Endothelial cell (in vitro differentiated cells): ENCODE data around the gene UQCC5. TPM values are rescaled to one million over a fixed set of nuclear protein-coding genes. Genes with fewer than 3 reads are reported as not detected.

ENCODE experiments used
- DNase-seq: peaks from one replicate; pipeline ENCODE4 v3.0.0; 2021; ENCODE audit warnings: low spot score
- H3K27ac Mint-ChIP-seq: one replicate; pipeline ENCODE4 v1.8.0; 2021; ENCODE audit warnings: mixed read lengths, inconsistent platforms; ENCODE audit not compliant: unreplicated experiment
- H3K27me3 Mint-ChIP-seq: one replicate; pipeline ENCODE4 v1.8.0; 2021; ENCODE audit warnings: mild to moderate bottlenecking, moderate library complexity, mixed read lengths, inconsistent platforms; ENCODE audit not compliant: unreplicated experiment
- H3K36me3 Mint-ChIP-seq: one replicate; pipeline ENCODE4 v1.8.0; 2021; ENCODE audit warnings: mild to moderate bottlenecking, low read depth, mixed read lengths, inconsistent platforms; ENCODE audit not compliant: unreplicated experiment
- H3K4me1 Mint-ChIP-seq: one replicate; pipeline ENCODE4 v1.8.0; 2021; ENCODE audit warnings: mild to moderate bottlenecking, mixed read lengths, inconsistent platforms; ENCODE audit not compliant: unreplicated experiment
- H3K4me3 Mint-ChIP-seq: one replicate; pipeline ENCODE4 v1.8.0; 2021; ENCODE audit warnings: mild to moderate bottlenecking, mixed read lengths, inconsistent platforms; ENCODE audit not compliant: unreplicated experiment
- H3K9me3 Mint-ChIP-seq: one replicate; pipeline ENCODE4 v1.8.0; 2021; ENCODE audit warnings: mixed read lengths, inconsistent platforms; ENCODE audit not compliant: unreplicated experiment
- total RNA-seq: library from RNA; stranded (reverse); fragmentation: NEBNext Ultra II Directional; extraction: Animal tissue kit (Norgen Biotek cat#: 25700); gene quantifications from one replicate; pipeline ENCODE4 v1.2.1, GENCODE V29; 2021; ENCODE audit not compliant: unreplicated experiment
- TF ChIP-seq, protein P1 (sequence below): fragments of 200-600 bp; sonication (generic); IDR thresholded peaks from one replicate; pipeline ENCODE4 v1.5.0; 2021; ENCODE audit warnings: antibody characterized with exemption; ENCODE audit not compliant: unreplicated experiment

Gene UQCC5
- total RNA-seq, 1 donor from 2014 or later: 13.3 TPM

DNA sequence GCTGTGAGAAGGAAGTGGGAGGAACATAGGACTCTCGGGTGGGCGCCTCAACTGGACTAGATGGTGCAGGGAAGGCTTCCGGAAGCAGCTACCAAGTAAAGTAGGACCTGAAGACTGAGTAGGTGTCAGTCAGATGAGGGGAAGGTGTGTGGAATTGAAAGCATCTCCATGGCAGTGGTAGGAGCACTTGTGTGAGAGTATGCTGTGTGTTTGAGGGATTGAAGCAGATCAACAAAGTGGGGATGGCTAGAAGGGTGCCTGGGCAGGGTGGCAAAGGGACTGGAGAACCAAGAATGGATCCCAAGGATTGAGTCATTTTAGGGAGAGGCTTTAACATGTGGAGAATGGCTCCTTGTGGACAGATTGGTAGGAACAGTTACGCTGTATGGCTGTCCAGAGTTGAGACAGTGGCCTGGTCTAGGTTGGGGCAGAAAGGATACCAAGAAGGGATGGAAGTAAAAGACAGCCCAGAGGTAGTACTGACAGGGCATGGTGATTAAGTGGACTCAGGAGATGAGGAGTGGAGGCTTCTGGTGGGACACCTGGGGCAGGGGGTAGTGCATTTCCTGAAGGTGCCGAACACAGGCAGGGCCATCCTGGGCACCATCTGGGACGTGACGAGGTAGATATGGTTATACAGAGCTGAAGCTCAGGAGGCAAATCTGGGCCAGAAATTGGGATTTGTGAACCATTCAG lies 1.5 kb downstream of the UQCC5 start:
- peak overlapping the region; percentile 97 for H3K4me3 Mint-ChIP-seq
- peaks cover 23% of the 10 kb centered on the region for H3K27me3 Mint-ChIP-seq
- H3K9me3 Mint-ChIP-seq: no peaks in the 10 kb centered on the region
- H3K27ac Mint-ChIP-seq: peak overlapping the region; percentile 95
- H3K4me1 Mint-ChIP-seq: peaks cover 26% of the 10 kb centered on the region
- TF ChIP-seq, protein P1, sequence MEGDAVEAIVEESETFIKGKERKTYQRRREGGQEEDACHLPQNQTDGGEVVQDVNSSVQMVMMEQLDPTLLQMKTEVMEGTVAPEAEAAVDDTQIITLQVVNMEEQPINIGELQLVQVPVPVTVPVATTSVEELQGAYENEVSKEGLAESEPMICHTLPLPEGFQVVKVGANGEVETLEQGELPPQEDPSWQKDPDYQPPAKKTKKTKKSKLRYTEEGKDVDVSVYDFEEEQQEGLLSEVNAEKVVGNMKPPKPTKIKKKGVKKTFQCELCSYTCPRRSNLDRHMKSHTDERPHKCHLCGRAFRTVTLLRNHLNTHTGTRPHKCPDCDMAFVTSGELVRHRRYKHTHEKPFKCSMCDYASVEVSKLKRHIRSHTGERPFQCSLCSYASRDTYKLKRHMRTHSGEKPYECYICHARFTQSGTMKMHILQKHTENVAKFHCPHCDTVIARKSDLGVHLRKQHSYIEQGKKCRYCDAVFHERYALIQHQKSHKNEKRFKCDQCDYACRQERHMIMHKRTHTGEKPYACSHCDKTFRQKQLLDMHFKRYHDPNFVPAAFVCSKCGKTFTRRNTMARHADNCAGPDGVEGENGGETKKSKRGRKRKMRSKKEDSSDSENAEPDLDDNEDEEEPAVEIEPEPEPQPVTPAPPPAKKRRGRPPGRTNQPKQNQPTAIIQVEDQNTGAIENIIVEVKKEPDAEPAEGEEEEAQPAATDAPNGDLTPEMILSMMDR: no peak
- peaks cover 26% of the 10 kb centered on the region for H3K36me3 Mint-ChIP-seq
- DNase-seq: peak; percentile 3

DNA sequence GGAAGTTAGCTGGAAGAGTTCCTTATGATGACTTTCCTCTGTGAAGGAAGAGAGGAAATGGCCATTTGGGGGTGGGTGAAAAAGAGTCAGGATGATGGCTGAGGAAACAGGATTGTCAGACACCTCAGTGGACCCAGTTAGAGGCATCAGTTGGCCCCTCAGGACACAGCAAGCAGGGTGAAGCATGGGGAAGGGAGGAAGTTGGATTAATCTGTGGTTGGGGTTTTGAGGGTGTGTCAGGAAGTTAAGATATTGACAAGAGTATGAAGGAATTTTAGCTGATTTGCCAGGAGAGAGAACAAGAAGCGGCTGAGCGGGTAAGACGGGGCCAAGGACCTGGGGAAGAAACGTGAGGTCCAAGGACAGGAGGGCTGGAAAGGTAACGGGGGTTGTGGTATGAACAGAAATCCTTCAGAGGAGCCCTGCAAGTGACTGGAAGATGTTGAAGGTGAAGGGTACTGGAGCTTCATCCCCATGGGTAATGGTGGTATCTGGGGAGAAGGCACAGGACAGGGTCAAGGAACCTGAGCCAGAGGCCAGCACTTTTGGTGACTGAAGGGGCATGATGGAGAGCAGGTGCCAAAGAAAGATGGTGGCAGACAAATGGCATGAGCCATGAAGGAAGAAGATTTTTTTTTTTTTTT lies 2.7 kb downstream of the UQCC5 start:
- TF ChIP-seq, protein P1: no peak
- Mint-ChIP-seq H3K27me3 (peaks cover 23% of the 10 kb centered on the region), H3K4me1 (peaks cover 26% of the 10 kb centered on the region), H3K9me3 (no peaks in the 10 kb centered on the region), H3K27ac (peak overlapping the region; percentile 76), H3K36me3 (peaks cover 26% of the 10 kb centered on the region), H3K4me3 (peak overlapping the region; percentile 10)
- no peak for DNase-seq

DNA sequence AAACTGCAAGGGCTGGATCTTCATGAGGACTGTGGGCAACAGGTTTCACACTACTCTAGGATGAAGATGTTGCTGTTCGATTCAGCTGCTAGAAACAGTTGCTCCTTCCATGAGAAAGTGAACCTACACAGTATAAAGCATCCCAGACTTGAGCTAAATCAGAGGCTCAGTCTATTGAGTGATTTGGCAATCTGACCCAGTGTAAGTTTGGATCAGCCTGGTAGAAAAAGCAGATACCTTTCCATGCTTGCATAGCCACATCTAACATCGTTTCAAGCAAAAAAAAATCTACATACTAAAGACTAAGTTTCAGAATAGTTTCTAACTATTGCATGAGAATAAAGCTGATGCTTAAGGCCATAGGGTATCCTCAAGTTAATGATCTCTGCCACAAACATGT lies 4.6 kb downstream of the UQCC5 start:
- H3K36me3 Mint-ChIP-seq: peaks cover 24% of the 10 kb centered on the region

DNA sequence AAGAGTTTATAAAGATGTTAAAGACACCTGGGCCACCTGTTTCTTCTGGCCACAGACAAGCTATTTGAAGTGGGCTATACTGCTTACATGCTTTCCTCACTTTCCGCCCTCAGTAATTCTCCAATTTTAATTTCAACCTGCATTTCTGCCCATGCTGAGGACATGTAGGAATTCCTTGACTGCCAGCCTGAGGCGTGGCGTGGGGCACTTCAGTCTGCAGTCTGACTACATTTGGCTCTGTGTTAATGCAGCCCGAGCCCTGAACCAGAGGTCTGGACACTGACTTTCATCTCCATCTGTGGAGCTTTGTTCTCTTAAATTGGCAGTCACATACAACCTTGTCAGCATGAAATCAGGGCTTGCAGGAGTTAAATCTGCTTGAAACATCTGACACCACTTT lies 8.5 kb downstream of the UQCC5 start:
- Mint-ChIP-seq H3K27ac (no peak overlapping the region), H3K36me3 (peaks cover 10% of the 10 kb centered on the region)

More for the DNA sequence above, 4.6 kb downstream of the UQCC5 start:
- H3K9me3 Mint-ChIP-seq: no peaks in the 10 kb centered on the region
- no peak for DNase-seq
- peaks cover 8% of the 10 kb centered on the region for H3K27me3 Mint-ChIP-seq
- TF ChIP-seq, protein P1: no peak
- peaks cover 20% of the 10 kb centered on the region for H3K4me1 Mint-ChIP-seq
- H3K4me3 Mint-ChIP-seq: no peak overlapping the region
- no peak overlapping the region for H3K27ac Mint-ChIP-seq

More for the DNA sequence above, 8.5 kb downstream of the UQCC5 start:
- Mint-ChIP-seq H3K4me1 (no peaks in the 10 kb centered on the region), H3K27me3 (no peaks in the 10 kb centered on the region), H3K4me3 (no peak overlapping the region), H3K9me3 (no peaks in the 10 kb centered on the region)
- no peak for DNase-seq
- TF ChIP-seq, protein P1: no peak
